Suprapubic skin (tissue), 4 donors: ENCODE results near the gene PCBP3. TPM values are rescaled to one million over a fixed set of nuclear protein-coding genes. Genes with fewer than 3 reads are reported as not detected.

ENCODE experiments used
- DNase-seq, 2 donors: peaks; one replicate each; pipeline ENCODE4 v3.0.0-alpha.2; 2019; ENCODE audit warnings: low spot score in 2 of 2
- H3K27ac ChIP-seq: fragments of 200-600 bp; sonication (generic); one replicate; pipeline ENCODE4 v1.5.1; 2019
- H3K27me3 ChIP-seq: fragments of 200-600 bp; sonication (generic); one replicate; pipeline ENCODE4 v1.5.1; 2019
- H3K36me3 ChIP-seq: fragments of 200-600 bp; sonication (generic); one replicate; pipeline ENCODE4 v1.5.1; 2019
- H3K4me1 ChIP-seq: fragments of 200-600 bp; sonication (generic); one replicate; pipeline ENCODE4 v1.5.1; 2019
- H3K4me3 ChIP-seq: fragments of 200-600 bp; sonication (generic); one replicate; pipeline ENCODE4 v1.5.1; 2019; ENCODE audit warnings: mild to moderate bottlenecking
- H3K9me3 ChIP-seq: fragments of 200-600 bp; sonication (generic); one replicate; pipeline ENCODE4 v1.5.1; 2019
- EP300 ChIP-seq: sonication (generic); formaldehyde crosslinking; IDR thresholded peaks from one replicate; pipeline ENCODE4 v1.6.1; 2017; ENCODE audit warnings: antibody characterized with exemption
- POLR2A ChIP-seq, 2 donors: fragments of 450-650 bp; IDR thresholded peaks; one replicate each; pipeline ENCODE4 v1.6.1; 2017; ENCODE audit warnings: antibody characterized with exemption in 2 of 2, mild to moderate bottlenecking in 2 of 2, moderate library complexity in 2 of 2
- POLR2AphosphoS5 ChIP-seq, 3 donors: sonication (generic); formaldehyde crosslinking; IDR thresholded peaks; one replicate each; pipeline ENCODE4 v1.6.1; 2017; ENCODE audit warnings: antibody characterized with exemption in 3 of 3
- WGBS: methylation state at CpG from one replicate; pipeline ENCODE4 v1.1.5; 2018; 5-methylcytosine and 5-hydroxymethylcytosine counted together
- total RNA-seq, 4 donors: library from RNA; depleted of rRNA; stranded (reverse); fragments of >200 nt; gene quantifications; one replicate each; pipeline ENCODE4 v1.1.0, GENCODE V29; 2016
- TF ChIP-seq, protein P1 (sequence below), 2 donors: fragments of 200-600 bp in 1 of 2; fragments of 450-650 bp in 1 of 2; sonication (generic) in 1 of 2; IDR thresholded peaks; one replicate each; pipeline ENCODE4 v1.5.1; 2016 to 2019; ENCODE audit warnings: antibody characterized with exemption in 2 of 2, mild to moderate bottlenecking in 1 of 2, moderate library complexity in 1 of 2

The PCBP3 gene
- total RNA-seq, 4 donors from 2014 or later: 0.97 to 7.3 (median 2.7) TPM

DNA sequence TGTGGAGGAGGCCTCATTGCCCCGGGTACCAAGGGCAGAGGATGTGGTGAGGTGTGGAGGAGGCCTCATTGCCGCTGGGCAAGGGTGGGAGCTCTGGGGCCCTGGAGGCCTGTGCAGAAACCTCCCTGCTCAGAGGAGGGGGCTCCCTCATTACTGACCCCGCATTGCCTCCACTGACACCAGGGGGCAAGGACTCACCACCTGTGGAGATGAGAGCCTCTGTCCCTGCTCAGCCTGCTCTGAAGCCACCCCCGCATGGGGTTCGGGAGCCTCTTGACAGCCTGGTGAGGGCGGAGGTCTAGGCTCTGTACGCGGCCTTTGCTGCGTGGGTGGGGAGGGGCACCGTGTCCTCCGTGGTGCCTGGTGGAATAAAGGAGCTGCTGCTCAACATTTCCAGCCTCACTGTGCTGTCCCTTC, 243.1 kb downstream of the PCBP3 start:
- peaks cover 17% of the 10 kb centered on the region for H3K4me1 ChIP-seq
- H3K9me3 ChIP-seq: no peaks in the 10 kb centered on the region
- H3K27ac ChIP-seq: peak overlapping the region; percentile 56
- H3K27me3 ChIP-seq: no peaks in the 10 kb centered on the region
- TF ChIP-seq EP300 (no peak), POLR2AphosphoS5 (IDR thresholded peaks at IDR 0.05) (no peak)
- 85% methylated on average over 9 of the region's 11 CpGs for WGBS
- H3K4me3 ChIP-seq: no peak overlapping the region
- H3K36me3 ChIP-seq: no peaks in the 10 kb centered on the region
- no peak for DNase-seq

DNA sequence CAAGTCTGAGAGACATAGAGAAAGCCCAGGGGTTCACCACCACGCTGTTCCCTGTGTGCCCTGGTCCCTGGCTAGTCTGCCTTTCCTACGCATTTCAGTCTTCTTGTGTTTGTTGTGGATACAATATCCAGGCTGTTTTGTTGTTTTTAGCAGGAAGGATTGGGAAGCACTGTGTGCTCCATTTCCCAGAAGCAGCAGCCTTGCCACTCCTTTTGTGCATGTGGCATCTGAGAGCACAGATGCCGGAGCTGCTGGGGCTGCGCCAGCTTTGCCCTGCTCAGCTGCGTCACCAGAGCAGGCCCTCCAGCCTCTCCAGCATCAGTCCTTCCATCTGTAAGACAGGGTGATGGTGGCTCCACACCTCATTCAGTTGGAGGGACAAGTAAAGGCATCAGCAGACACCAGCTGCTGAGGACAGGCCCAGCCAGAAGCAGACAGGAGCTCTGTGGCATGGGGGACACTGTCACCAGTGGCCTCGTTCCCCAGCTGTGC, 243.6 kb downstream of the PCBP3 start:
- Histone ChIP-seq H3K4me1 (peaks cover 18% of the 10 kb centered on the region), H3K27ac (peak overlapping the region; percentile 56), H3K36me3 (no peaks in the 10 kb centered on the region), H3K9me3 (no peaks in the 10 kb centered on the region), H3K27me3 (peaks cover 1% of the 10 kb centered on the region), H3K4me3 (no peak overlapping the region)
- TF ChIP-seq, protein P1, sequence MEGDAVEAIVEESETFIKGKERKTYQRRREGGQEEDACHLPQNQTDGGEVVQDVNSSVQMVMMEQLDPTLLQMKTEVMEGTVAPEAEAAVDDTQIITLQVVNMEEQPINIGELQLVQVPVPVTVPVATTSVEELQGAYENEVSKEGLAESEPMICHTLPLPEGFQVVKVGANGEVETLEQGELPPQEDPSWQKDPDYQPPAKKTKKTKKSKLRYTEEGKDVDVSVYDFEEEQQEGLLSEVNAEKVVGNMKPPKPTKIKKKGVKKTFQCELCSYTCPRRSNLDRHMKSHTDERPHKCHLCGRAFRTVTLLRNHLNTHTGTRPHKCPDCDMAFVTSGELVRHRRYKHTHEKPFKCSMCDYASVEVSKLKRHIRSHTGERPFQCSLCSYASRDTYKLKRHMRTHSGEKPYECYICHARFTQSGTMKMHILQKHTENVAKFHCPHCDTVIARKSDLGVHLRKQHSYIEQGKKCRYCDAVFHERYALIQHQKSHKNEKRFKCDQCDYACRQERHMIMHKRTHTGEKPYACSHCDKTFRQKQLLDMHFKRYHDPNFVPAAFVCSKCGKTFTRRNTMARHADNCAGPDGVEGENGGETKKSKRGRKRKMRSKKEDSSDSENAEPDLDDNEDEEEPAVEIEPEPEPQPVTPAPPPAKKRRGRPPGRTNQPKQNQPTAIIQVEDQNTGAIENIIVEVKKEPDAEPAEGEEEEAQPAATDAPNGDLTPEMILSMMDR (IDR thresholded peaks at IDR 0.05): no peak
- TF ChIP-seq POLR2A (IDR thresholded peaks at IDR 0.05) (no peak), EP300 (no peak), POLR2AphosphoS5 (IDR thresholded peaks at IDR 0.05) (no peak)
- DNase-seq: no peak
- WGBS: 49% methylated on average over 5 of the region's 6 CpGs

DNA sequence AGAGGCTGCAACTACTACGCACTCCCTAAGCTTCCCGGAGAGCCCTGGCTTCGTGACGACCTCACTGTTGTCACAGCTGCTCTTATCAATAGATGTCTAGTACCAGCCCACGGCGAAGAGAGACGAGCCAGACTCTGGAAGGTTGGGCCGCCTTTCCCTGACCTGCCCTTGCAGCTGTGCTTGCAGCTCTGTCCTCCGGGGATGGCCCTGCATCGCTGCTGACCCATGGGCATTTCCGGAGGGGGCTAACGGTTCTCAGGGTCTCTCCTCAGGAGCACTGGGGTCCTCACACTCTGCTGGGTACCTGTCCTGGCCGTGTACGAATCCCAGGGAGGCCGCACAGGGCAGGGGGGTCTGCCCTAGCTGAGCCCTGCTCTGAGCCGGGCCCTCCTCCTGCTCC, 244.3 kb downstream of the PCBP3 start:
- peaks cover 7% of the 10 kb centered on the region for H3K27me3 ChIP-seq
- 82% methylated on average over 12 of the region's 16 CpGs for WGBS
- no peak for DNase-seq
- no peak overlapping the region for H3K27ac ChIP-seq
- no peaks in the 10 kb centered on the region for H3K36me3 ChIP-seq
- no peaks in the 10 kb centered on the region for H3K9me3 ChIP-seq
- no peak overlapping the region for H3K4me3 ChIP-seq
- TF ChIP-seq POLR2AphosphoS5 (IDR thresholded peaks at IDR 0.05) (no peak), EP300 (no peak), POLR2A (IDR thresholded peaks at IDR 0.05) (no peak)
- TF ChIP-seq, protein P1 (IDR thresholded peaks at IDR 0.05): no peak
- H3K4me1 ChIP-seq: peaks cover 24% of the 10 kb centered on the region

DNA sequence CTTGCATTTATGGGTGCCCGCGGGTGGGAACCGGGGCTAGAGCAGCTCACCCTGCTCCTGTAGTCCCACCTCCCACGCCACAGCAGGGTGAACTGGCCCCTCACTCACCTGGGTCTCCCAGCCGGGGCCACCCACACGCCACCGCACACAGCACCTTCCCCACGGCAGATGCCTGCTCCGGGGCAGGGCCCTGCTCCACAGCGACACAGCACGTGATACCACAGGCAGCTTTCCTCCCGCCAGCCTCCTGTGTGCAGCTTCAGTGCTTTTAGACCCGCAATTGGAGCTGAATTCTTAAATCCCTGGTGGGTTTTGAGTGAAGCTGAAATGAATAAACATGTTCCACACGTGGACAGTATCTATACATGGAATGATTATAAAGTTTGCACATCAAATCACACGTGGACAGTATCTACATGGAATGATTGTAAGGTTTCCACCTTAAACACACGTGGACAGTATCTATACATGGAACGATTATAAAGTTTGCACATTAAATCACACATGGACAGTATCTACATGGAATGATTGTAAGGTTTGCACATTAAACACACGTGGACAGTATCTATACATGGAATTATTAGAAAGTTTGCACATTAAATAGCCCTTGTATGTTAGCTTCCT, 245.0 kb downstream of the PCBP3 start:
- H3K4me1 ChIP-seq: peaks cover 29% of the 10 kb centered on the region
- H3K27me3 ChIP-seq: peaks cover 7% of the 10 kb centered on the region
- TF ChIP-seq EP300: no peak
- WGBS: 83% methylated on average over 18 of the region's 18 CpGs
- no peaks in the 10 kb centered on the region for H3K9me3 ChIP-seq
- H3K27ac ChIP-seq: no peak overlapping the region
- no peaks in the 10 kb centered on the region for H3K36me3 ChIP-seq
- H3K4me3 ChIP-seq: no peak overlapping the region
- no peak for DNase-seq

DNA sequence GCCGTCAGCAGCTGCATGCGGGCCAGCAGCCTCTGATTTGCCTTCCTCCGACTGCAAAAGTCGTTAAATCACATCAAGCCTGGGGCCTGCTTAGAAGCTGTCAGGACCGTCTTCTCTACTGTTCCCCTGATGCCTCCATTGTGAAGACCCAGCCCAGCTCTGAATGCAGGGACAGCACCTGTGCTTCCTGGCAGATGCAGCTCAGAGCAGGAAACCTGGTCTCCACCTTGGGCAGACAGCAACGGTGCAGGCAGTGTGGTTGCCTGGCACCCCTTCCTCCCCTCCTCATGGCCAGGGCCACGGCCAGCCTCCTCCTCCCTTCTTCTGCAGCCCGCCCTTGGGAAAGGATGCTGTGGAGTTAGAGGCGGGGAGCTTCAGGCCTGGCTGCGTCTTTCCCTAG, 245.7 kb downstream of the PCBP3 start:
- H3K4me3 ChIP-seq: no peak overlapping the region
- peaks cover 35% of the 10 kb centered on the region for H3K4me1 ChIP-seq
- no peaks in the 10 kb centered on the region for H3K9me3 ChIP-seq
- TF ChIP-seq EP300 (no peak), POLR2A (IDR thresholded peaks at IDR 0.05) (no peak), POLR2AphosphoS5 (IDR thresholded peaks at IDR 0.05) (no peak)
- TF ChIP-seq, protein P1 (IDR thresholded peaks at IDR 0.05): no peak
- H3K36me3 ChIP-seq: no peaks in the 10 kb centered on the region
- no peak for DNase-seq
- no peak overlapping the region for H3K27ac ChIP-seq
- WGBS: 73% methylated on average over 8 of the region's 10 CpGs
- H3K27me3 ChIP-seq: peaks cover 12% of the 10 kb centered on the region

DNA sequence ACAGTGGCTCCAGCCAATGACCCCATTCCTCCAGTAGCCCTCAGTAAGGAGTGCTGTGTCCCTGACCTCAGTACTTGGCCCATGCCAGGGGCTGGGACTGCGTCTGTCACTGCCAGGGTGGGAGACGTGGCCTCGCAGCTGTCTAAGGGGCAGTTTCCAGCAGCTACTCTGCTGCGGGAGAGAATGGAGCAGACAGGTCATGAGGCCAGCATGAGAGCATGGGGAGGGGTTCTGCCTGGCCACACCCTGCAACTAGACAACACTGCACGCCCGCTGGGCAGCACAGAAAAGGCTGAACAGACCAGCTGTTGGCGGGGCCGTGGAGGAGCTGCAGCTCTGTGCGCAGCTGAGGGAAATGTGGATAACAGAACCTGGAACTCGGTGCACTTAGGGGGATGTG, 246.4 kb downstream of the PCBP3 start:
- no peaks in the 10 kb centered on the region for H3K9me3 ChIP-seq
- TF ChIP-seq, protein P1 (IDR thresholded peaks at IDR 0.05): no peak
- TF ChIP-seq EP300: no peak
- TF ChIP-seq POLR2AphosphoS5 (IDR thresholded peaks at IDR 0.05): no peak
- no peak for TF ChIP-seq POLR2A (IDR thresholded peaks at IDR 0.05)
- no peaks in the 10 kb centered on the region for H3K36me3 ChIP-seq
- H3K27ac ChIP-seq: no peak overlapping the region
- DNase-seq: no peak
- peaks cover 39% of the 10 kb centered on the region for H3K4me1 ChIP-seq
- no peak overlapping the region for H3K4me3 ChIP-seq
- H3K27me3 ChIP-seq: peaks cover 12% of the 10 kb centered on the region
- WGBS: 35% methylated on average over 9 of the region's 10 CpGs
